Coronary artery (tissue), 2 donors: ENCODE results near the gene IDH3B.
"Not testable (repeated sequence)": the region's sequence is repeated elsewhere in the genome, so short reads cannot be mapped to it uniquely, and the experiment has no call there.

ENCODE experiments used
- DNase-seq: peaks from one replicate; pipeline ENCODE4 v3.0.0-alpha.2; 2017; ENCODE audit warnings: low spot score
- H3K27ac ChIP-seq, 2 donors: fragments of 200-600 bp; sonication (generic); one replicate each; pipeline ENCODE4 v1.5.1; 2016 to 2019
- H3K4me3 ChIP-seq: fragments of 200-600 bp; sonication (generic); 2 replicates; pipeline ENCODE4 v1.5.1; 2016; ENCODE audit warnings: mild to moderate bottlenecking, moderate library complexity
- CTCF ChIP-seq: fragments of 200-600 bp; sonication (generic); IDR thresholded peaks from one replicate; pipeline ENCODE4 v1.5.1; 2019; ENCODE audit warnings: antibody characterized with exemption

IDH3B gene

GRCh38 chr20:2690718-2691117, 26.7 kb upstream of the IDH3B start:
- DNase-seq = no peak
- no peak for TF ChIP-seq CTCF

DNA sequence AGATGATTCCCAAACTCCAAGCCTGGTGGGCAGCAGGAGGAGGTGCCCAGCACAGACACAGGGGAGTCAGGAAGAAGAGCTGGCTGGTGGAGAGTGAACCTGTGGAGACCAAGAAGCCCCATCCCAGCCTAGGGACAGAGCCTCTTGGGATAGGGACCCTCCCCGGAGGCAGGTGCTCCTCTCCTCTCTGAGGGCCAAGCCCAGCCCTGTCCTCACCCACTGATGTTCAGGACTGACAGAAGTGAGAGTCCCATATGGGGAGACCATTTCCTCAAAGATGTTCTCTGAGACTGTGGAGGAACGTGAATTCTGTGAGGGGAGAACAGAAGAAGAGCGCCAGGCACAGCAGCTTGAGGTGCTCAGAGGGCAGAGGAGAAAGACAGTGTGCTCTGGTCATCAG, 26.2 kb upstream of the IDH3B start:
- DNase-seq = no peak
- H3K4me3 ChIP-seq = no peak overlapping the region
- no peak for TF ChIP-seq CTCF
- no peak overlapping the region for H3K27ac ChIP-seq

More at GRCh38 chr20:2690718-2691117, 26.7 kb upstream of the IDH3B start:
- Histone ChIP-seq H3K4me3 (no peak overlapping the region), H3K27ac (no peak overlapping the region)

GRCh38 chr20:2688041-2688591, 24.1 kb upstream of the IDH3B start:
- no peak overlapping the region for H3K4me3 ChIP-seq
- no peak for DNase-seq
- no peak for TF ChIP-seq CTCF
- no peak overlapping the region for H3K27ac ChIP-seq

DNA sequence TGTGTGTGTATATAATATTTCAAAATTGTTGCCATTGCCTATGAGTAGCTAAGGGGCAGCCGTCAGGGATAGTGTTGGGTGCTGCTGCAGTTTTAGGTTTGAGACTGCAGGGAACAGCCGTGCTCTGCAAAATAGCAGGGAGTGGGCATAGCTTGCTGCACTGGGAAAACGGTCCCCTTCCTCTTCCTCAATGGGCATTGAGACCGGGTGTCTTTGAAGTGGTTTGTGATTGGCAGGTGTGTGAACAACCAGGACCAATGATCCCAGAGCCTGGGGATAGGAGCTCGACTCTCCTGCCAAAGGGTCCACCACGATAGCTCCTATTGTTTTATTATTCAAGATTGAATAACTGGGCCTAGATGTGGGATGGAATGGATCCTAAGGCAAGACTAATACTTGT, 23.5 kb upstream of the IDH3B start:
- H3K4me3 ChIP-seq = no peak overlapping the region
- TF ChIP-seq CTCF = no peak
- H3K27ac ChIP-seq = no peak overlapping the region
- no peak for DNase-seq

- not testable (repeated sequence) for H3K4me3 ChIP-seq, DNase-seq, H3K27ac ChIP-seq
These were observed 20.8 kb upstream of the IDH3B start for GRCh38 chr20:2684817-2685216.

GRCh38 chr20:2682040-2682439, 18.0 kb upstream of the IDH3B start:
- not testable (repeated sequence) for H3K27ac ChIP-seq, DNase-seq, H3K4me3 ChIP-seq

- Histone ChIP-seq H3K27ac (no peak overlapping the region), H3K4me3 (no peak overlapping the region)
- TF ChIP-seq CTCF = no peak
- no peak for DNase-seq
These were observed 16.0 kb upstream of the IDH3B start for GRCh38 chr20:2680046-2680445.

DNA sequence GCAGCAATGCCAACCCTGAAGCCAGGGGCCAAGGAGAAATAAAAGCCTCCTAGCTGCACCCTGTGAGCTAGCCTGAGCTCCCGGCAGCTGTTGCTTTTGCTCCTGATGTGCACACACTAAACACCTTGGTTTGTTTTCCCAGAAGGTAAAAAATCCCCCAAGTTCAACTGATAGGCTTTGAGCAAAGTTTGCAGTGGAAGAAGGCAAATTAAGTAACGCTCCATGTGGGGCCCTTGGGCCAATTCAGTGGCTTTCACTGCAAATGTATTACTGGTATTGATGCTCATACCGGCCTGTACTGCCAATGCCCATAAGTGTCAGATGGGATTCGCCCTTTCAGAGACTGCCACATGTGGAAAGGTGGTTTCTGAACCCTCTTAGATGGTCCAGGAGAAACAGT, 9.4 kb upstream of the IDH3B start:
- H3K4me3 ChIP-seq = no peak overlapping the region
- DNase-seq = no peak
- TF ChIP-seq CTCF = no peak
- H3K27ac ChIP-seq = no peak overlapping the region
